Measurements from ENCODE around the gene ZNF43. TPM values are rescaled to one million over a fixed set of nuclear protein-coding genes. Genes with fewer than 3 reads are reported as not detected.
"Not testable (repeated sequence)": the region's sequence is repeated elsewhere in the genome, so short reads cannot be mapped to it uniquely, and the experiment has no call there.

The ZNF43 gene
- polyA plus RNA-seq, 3 donors, result 1.1 to 3.0 (median 3.0) TPM

- H3K27ac ChIP-seq (ENCODE audit: low read depth in 1 of 2, low read length in 2 of 2), result no peak overlapping the region
- Mint-ChIP-seq H3K9me3 (peaks cover 27 to 68% (median 45%) of the 10 kb centered on the region in 7 donors), H3K36me3 (no peaks in the 10 kb centered on the region), H3K4me3 (no peak overlapping the region), H3K4me1 (no peaks in the 10 kb centered on the region), H3K27ac (no peak overlapping the region), H3K27me3 (ENCODE audit: low read depth in 3 of 3) (no peaks in the 10 kb centered on the region)
- no peaks in the 10 kb centered on the region for H3K79me2 ChIP-seq (ENCODE audit: insufficient read depth, low read length)
- H3K4me3 ChIP-seq (replicated peaks in 1 of 3; ENCODE audit: low read depth in 2 of 3, low read length in 3 of 3), result no peak overlapping the region
- H4K20me1 ChIP-seq (ENCODE audit: insufficient read depth, low read length), result no peaks in the 10 kb centered on the region
- H3K4me1 ChIP-seq (ENCODE audit: control insufficient read depth in 1 of 2, insufficient read depth in 2 of 2, low read length in 2 of 2), result no peaks in the 10 kb centered on the region
- H3K36me3 ChIP-seq (replicated peaks in 1 of 2; ENCODE audit: control insufficient read depth in 1 of 2, insufficient read depth in 2 of 2, low read length in 2 of 2), result no peaks in the 10 kb centered on the region
- H3K9me3 ChIP-seq (replicated peaks in 1 of 2; ENCODE audit: control insufficient read depth in 1 of 2, insufficient read depth in 1 of 2, low read length in 2 of 2), result peaks cover 40 to 88% of the 10 kb centered on the region in 2 donors
- intact Hi-C loops (cut with micrococcal nuclease), result no loop called here
- H3K9ac ChIP-seq (ENCODE audit: insufficient read depth, low read length, poor library complexity, severe bottlenecking), result no peak overlapping the region
- no peak for DNase-seq
- 83% methylated on average over 1 of the region's 5 CpGs for WGBS (ENCODE audit: insufficient coverage)
- no peak overlapping the region for H3K4me2 ChIP-seq (replicated peaks; ENCODE audit: extremely low read depth, low read length, poor library complexity, severe bottlenecking)
- H2AFZ ChIP-seq (ENCODE audit: insufficient read depth, low read depth, low read length, poor library complexity, severe bottlenecking), result no peak overlapping the region
- TF ChIP-seq, protein P1, sequence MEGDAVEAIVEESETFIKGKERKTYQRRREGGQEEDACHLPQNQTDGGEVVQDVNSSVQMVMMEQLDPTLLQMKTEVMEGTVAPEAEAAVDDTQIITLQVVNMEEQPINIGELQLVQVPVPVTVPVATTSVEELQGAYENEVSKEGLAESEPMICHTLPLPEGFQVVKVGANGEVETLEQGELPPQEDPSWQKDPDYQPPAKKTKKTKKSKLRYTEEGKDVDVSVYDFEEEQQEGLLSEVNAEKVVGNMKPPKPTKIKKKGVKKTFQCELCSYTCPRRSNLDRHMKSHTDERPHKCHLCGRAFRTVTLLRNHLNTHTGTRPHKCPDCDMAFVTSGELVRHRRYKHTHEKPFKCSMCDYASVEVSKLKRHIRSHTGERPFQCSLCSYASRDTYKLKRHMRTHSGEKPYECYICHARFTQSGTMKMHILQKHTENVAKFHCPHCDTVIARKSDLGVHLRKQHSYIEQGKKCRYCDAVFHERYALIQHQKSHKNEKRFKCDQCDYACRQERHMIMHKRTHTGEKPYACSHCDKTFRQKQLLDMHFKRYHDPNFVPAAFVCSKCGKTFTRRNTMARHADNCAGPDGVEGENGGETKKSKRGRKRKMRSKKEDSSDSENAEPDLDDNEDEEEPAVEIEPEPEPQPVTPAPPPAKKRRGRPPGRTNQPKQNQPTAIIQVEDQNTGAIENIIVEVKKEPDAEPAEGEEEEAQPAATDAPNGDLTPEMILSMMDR (IDR thresholded peaks at IDR 0.05), result no peak
- no peaks in the 10 kb centered on the region for H3K27me3 ChIP-seq (ENCODE audit: control insufficient read depth in 2 of 2, insufficient read depth in 2 of 2, low read length in 2 of 2)
These were observed 46.4 kb downstream of the ZNF43 start for GRCh38 chr19:21789466-21790085.

GRCh38 chr19:21786936-21787335 lies 49.0 kb downstream of the ZNF43 start:
- Histone ChIP-seq H3K4me2 (replicated peaks; ENCODE audit: extremely low read depth, low read length, poor library complexity, severe bottlenecking) (no peak overlapping the region), H4K20me1 (ENCODE audit: insufficient read depth, low read length) (no peaks in the 10 kb centered on the region)
- 95% methylated on average over 3 of the region's 3 CpGs for WGBS (ENCODE audit: insufficient coverage)

GRCh38 chr19:21775792-21776191 lies 60.2 kb downstream of the ZNF43 start:
- H3K27ac ChIP-seq (ENCODE audit: low read depth in 1 of 2, low read length in 2 of 2); H3K4me2 ChIP-seq (replicated peaks; ENCODE audit: extremely low read depth, low read length, poor library complexity, severe bottlenecking); H3K36me3 ChIP-seq (replicated peaks in 1 of 2; ENCODE audit: control insufficient read depth in 1 of 2, insufficient read depth in 2 of 2, low read length in 2 of 2); H3K9ac ChIP-seq (ENCODE audit: insufficient read depth, low read length, poor library complexity, severe bottlenecking); H3K4me1 Mint-ChIP-seq; H3K36me3 Mint-ChIP-seq; H4K20me1 ChIP-seq (ENCODE audit: insufficient read depth, low read length); H3K4me1 ChIP-seq (ENCODE audit: control insufficient read depth in 1 of 2, insufficient read depth in 2 of 2, low read length in 2 of 2); H3K27ac Mint-ChIP-seq; H3K27me3 Mint-ChIP-seq (ENCODE audit: low read depth in 3 of 3); intact Hi-C loops (cut with micrococcal nuclease); H3K79me2 ChIP-seq (ENCODE audit: insufficient read depth, low read length); H3K27me3 ChIP-seq (ENCODE audit: control insufficient read depth in 2 of 2, insufficient read depth in 2 of 2, low read length in 2 of 2); H3K4me3 Mint-ChIP-seq; H3K4me3 ChIP-seq (replicated peaks in 1 of 3; ENCODE audit: low read depth in 2 of 3, low read length in 3 of 3); DNase-seq; H2AFZ ChIP-seq (ENCODE audit: insufficient read depth, low read depth, low read length, poor library complexity, severe bottlenecking): not testable (repeated sequence)
- H3K9me3 Mint-ChIP-seq, result peaks cover 15 to 65% (median 42%) of the 10 kb centered on the region in 7 donors
- peaks cover 30 to 49% of the 10 kb centered on the region in 2 donors for H3K9me3 ChIP-seq (replicated peaks in 1 of 2; ENCODE audit: control insufficient read depth in 1 of 2, insufficient read depth in 1 of 2, low read length in 2 of 2)
- 100% methylated on average over 7 of the region's 30 CpGs for WGBS (ENCODE audit: insufficient coverage)

More at GRCh38 chr19:21786936-21787335, 49.0 kb downstream of the ZNF43 start:
- no peaks in the 10 kb centered on the region for H3K4me1 Mint-ChIP-seq
- TF ChIP-seq, protein P1 (IDR thresholded peaks at IDR 0.05), result no peak
- no peak overlapping the region for H3K4me3 Mint-ChIP-seq
- H3K4me1 ChIP-seq (ENCODE audit: control insufficient read depth in 1 of 2, insufficient read depth in 2 of 2, low read length in 2 of 2), result no peaks in the 10 kb centered on the region
- peaks cover 40 to 84% of the 10 kb centered on the region in 2 donors for H3K9me3 ChIP-seq (replicated peaks in 1 of 2; ENCODE audit: control insufficient read depth in 1 of 2, insufficient read depth in 1 of 2, low read length in 2 of 2)
- H2AFZ ChIP-seq (ENCODE audit: insufficient read depth, low read depth, low read length, poor library complexity, severe bottlenecking), result no peak overlapping the region
- intact Hi-C loops (cut with micrococcal nuclease), result no loop called here
- H3K27me3 Mint-ChIP-seq (ENCODE audit: low read depth in 3 of 3), result no peaks in the 10 kb centered on the region
- H3K27ac ChIP-seq (ENCODE audit: low read depth in 1 of 2, low read length in 2 of 2), result no peak overlapping the region
- no peaks in the 10 kb centered on the region for H3K36me3 ChIP-seq (replicated peaks in 1 of 2; ENCODE audit: control insufficient read depth in 1 of 2, insufficient read depth in 2 of 2, low read length in 2 of 2)
- H3K9me3 Mint-ChIP-seq, result peaks cover 22 to 59% (median 47%) of the 10 kb centered on the region in 7 donors
- no peak overlapping the region for H3K9ac ChIP-seq (ENCODE audit: insufficient read depth, low read length, poor library complexity, severe bottlenecking)
- H3K79me2 ChIP-seq (ENCODE audit: insufficient read depth, low read length), result no peaks in the 10 kb centered on the region
- no peaks in the 10 kb centered on the region for H3K27me3 ChIP-seq (ENCODE audit: control insufficient read depth in 2 of 2, insufficient read depth in 2 of 2, low read length in 2 of 2)
- H3K36me3 Mint-ChIP-seq, result no peaks in the 10 kb centered on the region
- no peak overlapping the region for H3K4me3 ChIP-seq (replicated peaks in 1 of 3; ENCODE audit: low read depth in 2 of 3, low read length in 3 of 3)
- no peak for DNase-seq
- H3K27ac Mint-ChIP-seq, result no peak overlapping the region

Measured in CD14-positive monocyte (primary cell).